PC-3 (cell line): Measurements from ENCODE around the gene RUNDC1. TPM values are rescaled to one million over a fixed set of nuclear protein-coding genes. Genes with fewer than 3 reads are reported as not detected.
"Not testable (repeated sequence)": the region's sequence is repeated elsewhere in the genome, so short reads cannot be mapped to it uniquely, and the experiment has no call there.

Source experiments
- ATAC-seq: fragments of 200-7000 bp; cut with Tn5 transposase; 2 replicates; pipeline ENCODE4 v1.9.1; 2020; ENCODE audit warnings: mild to moderate bottlenecking, moderate library complexity
- BruUV-seq: library from RNA; stranded (reverse); fragments of 400-500 nt; replicated peaks from 2 replicates; lab custom pipeline; 2021; lab: Mats Ljungman, UMichigan
- CTCF ChIA-PET: fragments of 300-600 bp; sonication (Branson Sonifier 250); formaldehyde crosslinking; loops from one replicate; lab custom pipeline; 2022; ENCODE audit warnings: antibody characterized with exemption; lab: Charles Lee
- POLR2A ChIA-PET: fragments of 300-600 bp; sonication (Branson Sonifier 250); formaldehyde crosslinking; loops from one replicate; lab custom pipeline; 2022; ENCODE audit warnings: antibody characterized with exemption; ENCODE audit not compliant: unreplicated experiment; lab: Charles Lee
- DNase-seq: peaks from one replicate; pipeline ENCODE4 v3.0.0-alpha.2; 2015
- H2AFZ ChIP-seq: fragments of 300-600 bp; sonication (generic); 2 replicates; pipeline ENCODE4 v1.6.0; 2016; ENCODE audit warnings: antibody characterized with exemption, low read length
- H3F3A ChIP-seq: fragments of 300-600 bp; sonication (generic); one replicate; pipeline ENCODE4 v1.6.0; 2017; ENCODE audit warnings: antibody characterized with exemption, low read length, control low read depth, mild to moderate bottlenecking; ENCODE audit not compliant: unreplicated experiment
- H3K27ac ChIP-seq: fragments of 300-600 bp; sonication (generic); 2 replicates; pipeline ENCODE4 v1.5.1; 2016; ENCODE audit warnings: mild to moderate bottlenecking, low read length
- H3K27me3 ChIP-seq: fragments of 300-600 bp; sonication (generic); 2 replicates; pipeline ENCODE4 v1.6.1; 2016; ENCODE audit warnings: low read length, mixed read lengths
- H3K36me3 ChIP-seq: fragments of 300-600 bp; sonication (generic); 2 replicates; pipeline ENCODE4 v1.6.1; 2016; ENCODE audit warnings: low read depth, mixed run types, low read length, mixed read lengths
- H3K4me1 ChIP-seq: fragments of 300-600 bp; sonication (generic); 2 replicates; pipeline ENCODE4 v1.5.1; 2016; ENCODE audit warnings: low read length; ENCODE audit not compliant: insufficient read depth
- H3K4me2 ChIP-seq: fragments of 300-600 bp; sonication (generic); 2 replicates; pipeline ENCODE4 v1.6.0; 2016; ENCODE audit warnings: low read length
- H3K4me3 ChIP-seq: fragments of 300-600 bp; sonication (generic); 2 replicates; pipeline ENCODE4 v1.5.1; 2016; ENCODE audit warnings: mild to moderate bottlenecking, low read length, mixed read lengths
- H3K79me2 ChIP-seq: fragments of 300-600 bp; sonication (generic); 2 replicates; pipeline ENCODE4 v1.6.1; 2017; ENCODE audit warnings: low read length, mixed read lengths
- H3K9ac ChIP-seq: fragments of 300-600 bp; sonication (generic); 2 replicates; pipeline ENCODE4 v1.6.0; 2016; ENCODE audit warnings: mild to moderate bottlenecking, low read length
- H3K9me2 ChIP-seq: fragments of 300-600 bp; sonication (generic); replicated peaks from 2 replicates; pipeline ENCODE4 v1.6.1; 2016; ENCODE audit warnings: mixed run types, low read length, mixed read lengths
- H3K9me3 ChIP-seq: fragments of 300-600 bp; sonication (generic); 2 replicates; pipeline ENCODE4 v1.6.1; 2016; ENCODE audit warnings: low read length, mixed read lengths
- H4K20me1 ChIP-seq: fragments of 300-600 bp; sonication (generic); 2 replicates; pipeline ENCODE4 v1.6.1; 2016; ENCODE audit warnings: low read length, mixed read lengths
- CTCF ChIP-seq: fragments of 300-600 bp; sonication (generic); conservative IDR thresholded peaks from 2 replicates; pipeline ENCODE4 v1.5.1; 2017; ENCODE audit warnings: antibody characterized with exemption, low read depth, mild to moderate bottlenecking, low read length
- EZH2 ChIP-seq: fragments of 300-600 bp; sonication (generic); IDR thresholded peaks from one replicate; pipeline ENCODE4 v1.6.1; 2017; ENCODE audit warnings: antibody characterized with exemption, mild to moderate bottlenecking, low read length; ENCODE audit not compliant: unreplicated experiment
- EZH2phosphoT487 ChIP-seq: fragments of 300-600 bp; sonication (generic); IDR thresholded peaks from 2 replicates; pipeline ENCODE4 v1.6.1; 2018; ENCODE audit warnings: mild to moderate bottlenecking, antibody characterized with exemption, low read length, borderline replicate concordance
- intact Hi-C: fragments of 100-400 bp; cut with micrococcal nuclease; formaldehyde crosslinking; loops from 2 replicates; pipeline ENCODE4 v1.9.0; 2023
- total RNA-seq: library from RNA; depleted of rRNA; stranded (reverse); fragments of >200 nt; gene quantifications from 2 replicates; pipeline ENCODE4 v1.2.3, GENCODE V29; 2014

RUNDC1 gene
- total RNA-seq, 1 experiment from 2014 or later: 9.5 TPM

- Histone ChIP-seq H3K79me2 (peaks cover 11% of the 10 kb centered on the region), H3K9me2 (no peaks in the 10 kb centered on the region), H3K27me3 (no peaks in the 10 kb centered on the region), H3F3A (no peaks in the 10 kb centered on the region), H3K4me2 (no peak overlapping the region), H2AFZ (no peak overlapping the region), H3K4me1 (peaks cover 8% of the 10 kb centered on the region), H3K36me3 (no peaks in the 10 kb centered on the region), H4K20me1 (no peaks in the 10 kb centered on the region), H3K4me3 (no peak overlapping the region), H3K27ac (no peak overlapping the region), H3K9ac (no peak overlapping the region), H3K9me3 (no peaks in the 10 kb centered on the region)
- BruUV-seq: no TSS peak
- ATAC-seq (no peak), DNase-seq (no peak)
- intact Hi-C loops: no loop called here
- POLR2A ChIA-PET: no interaction called here
- CTCF ChIA-PET: no interaction called here
- no peak for TF ChIP-seq EZH2phosphoT487
- TF ChIP-seq CTCF: no peak
- TF ChIP-seq EZH2: no peak
Measured at GRCh38 chr17:42975265-42975664, 5.1 kb upstream of the RUNDC1 start.

- ATAC-seq, H4K20me1 ChIP-seq, POLR2A ChIA-PET, H3K27ac ChIP-seq, H3K9me2 ChIP-seq, H3K4me3 ChIP-seq, H3K36me3 ChIP-seq, intact Hi-C loops, DNase-seq, H3K4me1 ChIP-seq, H3K9me3 ChIP-seq, H3K27me3 ChIP-seq, H3F3A ChIP-seq, H3K4me2 ChIP-seq, H3K9ac ChIP-seq, H2AFZ ChIP-seq, CTCF ChIA-PET, BruUV-seq: not testable (repeated sequence)
- peaks cover 15% of the 10 kb centered on the region for H3K79me2 ChIP-seq
Measured at GRCh38 chr17:42975701-42976100, 4.7 kb upstream of the RUNDC1 start.

GRCh38 chr17:42979511-42980273, 673 bp upstream of the RUNDC1 start, which contains the start of gene PTGES3L:
TSS of gene PTGES3L (minus strand) at chr17:42980080. CDS start at chr17:42980053, 27 bp downstream.
- Histone ChIP-seq H3K9me3 (no peaks in the 10 kb centered on the region), H3K4me2 (peak within 1 kb of the TSS; percentile 100), H3F3A (no peaks in the 10 kb centered on the region), H3K27ac (peak within 1 kb of the TSS; percentile 82), H3K4me1 (peaks cover 18% of the 10 kb centered on the region), H3K9ac (peak within 1 kb of the TSS; percentile 91), H3K4me3 (peak within 1 kb of the TSS; percentile 99), H4K20me1 (no peaks in the 10 kb centered on the region), H3K27me3 (no peaks in the 10 kb centered on the region), H3K79me2 (peaks cover 54% of the 10 kb centered on the region), H2AFZ (peak within 1 kb of the TSS; percentile 86), H3K36me3 (no peaks in the 10 kb centered on the region), H3K9me2 (no peaks in the 10 kb centered on the region)
- ATAC-seq (peak; percentile 51), DNase-seq (peak; percentile 27)
- BruUV-seq: TSS peak; percentile 78
- TF ChIP-seq CTCF: no peak
- TF ChIP-seq EZH2phosphoT487: no peak
- TF ChIP-seq EZH2: no peak
- ChIA-PET POLR2A (interaction anchor here (0.6 kb wide), 1 partner anchor 147 kb away, joined by 3 read pairs; no protein-coding TSS in a partner anchor), CTCF (interaction anchor here (0.9 kb wide), 1 partner anchor 18 kb away, joined by 3 read pairs; the partner anchor contains the start of gene RPL27)
- intact Hi-C loops: no loop called here
